Measurements from ENCODE around the gene ABCA8. TPM values are rescaled to one million over a fixed set of nuclear protein-coding genes. Genes with fewer than 3 reads are reported as not detected.
"Not testable (repeated sequence)": the region's sequence is repeated elsewhere in the genome, so short reads cannot be mapped to it uniquely, and the experiment has no call there.

The ABCA8 gene
- total RNA-seq, 4 donors from 2014 or later, result 30.0 to 68.5 (median 42.8) TPM

- DNase-seq, result no peak
- intact Hi-C loops (cut with DNase I; ENCODE audit: low total_unique reads), result no loop called here
- H3K27me3 ChIP-seq, result no peaks in the 10 kb centered on the region
- H3K27ac ChIP-seq, result no peak overlapping the region
- no peaks in the 10 kb centered on the region for H3K9me3 ChIP-seq
- no peaks in the 10 kb centered on the region for H3K4me1 ChIP-seq
- no peaks in the 10 kb centered on the region for H3K36me3 ChIP-seq
- no peak overlapping the region for H3K4me3 ChIP-seq
- TF ChIP-seq CTCF (IDR thresholded peaks at IDR 0.05) (no peak), POLR2A (IDR thresholded peaks at IDR 0.05) (no peak)
These were observed 120.8 kb downstream of the ABCA8 start for GRCh38 chr17:68834328-68834836.

- Histone ChIP-seq H3K27me3 (no peaks in the 10 kb centered on the region), H3K27ac (peak overlapping the region in 1 of 2 donors; percentile 12), H3K9me3 (no peaks in the 10 kb centered on the region), H3K4me3 (no peak overlapping the region), H3K36me3 (no peaks in the 10 kb centered on the region), H3K4me1 (no peaks in the 10 kb centered on the region)
- DNase-seq, result no peak
- intact Hi-C loops (cut with DNase I; ENCODE audit: low total_unique reads), result no loop called here
- no peak for TF ChIP-seq POLR2A (IDR thresholded peaks at IDR 0.05)
These were observed 122.9 kb downstream of the ABCA8 start for GRCh38 chr17:68832109-68832802.

- TF ChIP-seq POLR2A (IDR thresholded peaks at IDR 0.05), result no peak
- intact Hi-C loops (cut with DNase I; ENCODE audit: low total_unique reads), result no loop called here
These were observed 124.0 kb downstream of the ABCA8 start for GRCh38 chr17:68831170-68831569.

GRCh38 chr17:68830313-68830712 lies 124.9 kb downstream of the ABCA8 start:
- H3K4me1 ChIP-seq, result no peaks in the 10 kb centered on the region
- no peak overlapping the region for H3K4me3 ChIP-seq
- no peak overlapping the region for H3K27ac ChIP-seq
- H3K9me3 ChIP-seq, result no peaks in the 10 kb centered on the region
- intact Hi-C loops (cut with DNase I; ENCODE audit: low total_unique reads), result no loop called here
- DNase-seq, result no peak
- TF ChIP-seq POLR2A (IDR thresholded peaks at IDR 0.05) (no peak), CTCF (IDR thresholded peaks at IDR 0.05) (no peak)
- no peaks in the 10 kb centered on the region for H3K27me3 ChIP-seq
- H3K36me3 ChIP-seq, result no peaks in the 10 kb centered on the region

More at GRCh38 chr17:68831170-68831569, 124.0 kb downstream of the ABCA8 start:
- Histone ChIP-seq H3K4me3 (no peak overlapping the region), H3K27me3 (no peaks in the 10 kb centered on the region), H3K36me3 (no peaks in the 10 kb centered on the region), H3K4me1 (no peaks in the 10 kb centered on the region), H3K27ac (no peak overlapping the region), H3K9me3 (no peaks in the 10 kb centered on the region)
- no peak for DNase-seq

GRCh38 chr17:68829211-68829610 lies 126.0 kb downstream of the ABCA8 start:
- intact Hi-C loops (cut with DNase I; ENCODE audit: low total_unique reads), result no loop called here
- H3K36me3 ChIP-seq, result no peaks in the 10 kb centered on the region
- no peaks in the 10 kb centered on the region for H3K4me1 ChIP-seq
- TF ChIP-seq CTCF (IDR thresholded peaks at IDR 0.05) (no peak), POLR2A (IDR thresholded peaks at IDR 0.05) (no peak)
- H3K9me3 ChIP-seq, result no peaks in the 10 kb centered on the region
- H3K27me3 ChIP-seq, result no peaks in the 10 kb centered on the region
- H3K27ac ChIP-seq, result no peak overlapping the region
- no peak overlapping the region for H3K4me3 ChIP-seq
- no peak for DNase-seq

GRCh38 chr17:68824707-68825106 lies 130.5 kb downstream of the ABCA8 start:
- DNase-seq, result no peak

GRCh38 chr17:68824185-68824584 lies 131.0 kb downstream of the ABCA8 start:
- H3K9me3 ChIP-seq; H3K36me3 ChIP-seq; H3K4me1 ChIP-seq; H3K4me3 ChIP-seq; intact Hi-C loops (cut with DNase I; ENCODE audit: low total_unique reads); DNase-seq; H3K27ac ChIP-seq; H3K27me3 ChIP-seq: not testable (repeated sequence)

More at GRCh38 chr17:68824707-68825106, 130.5 kb downstream of the ABCA8 start:
- H3K36me3 ChIP-seq, result no peaks in the 10 kb centered on the region
- H3K4me3 ChIP-seq, result no peak overlapping the region
- TF ChIP-seq CTCF (IDR thresholded peaks at IDR 0.05), result no peak
- TF ChIP-seq POLR2A (IDR thresholded peaks at IDR 0.05), result no peak
- H3K9me3 ChIP-seq, result no peaks in the 10 kb centered on the region
- no peak overlapping the region for H3K27ac ChIP-seq
- H3K4me1 ChIP-seq, result no peaks in the 10 kb centered on the region
- intact Hi-C loops (cut with DNase I; ENCODE audit: low total_unique reads), result no loop called here
- no peaks in the 10 kb centered on the region for H3K27me3 ChIP-seq
